T-helper 2 cell (primary cell): Measurements from ENCODE around the gene LDLRAD4.

Source experiments
- DNase-seq, 5 experiments: peaks; one replicate each; pipeline versions ENCODE4 v3.0.0 to v3.0.0-alpha.2; 2012 to 2022

LDLRAD4 gene

GRCh38 chr18:13527256-13527655, 308.7 kb downstream of the LDLRAD4 start:
- DNase-seq, result no peak

- DNase-seq, result no peak
Observed at GRCh38 chr18:13527730-13528129, 309.2 kb downstream of the LDLRAD4 start.

- DNase-seq, result no peak
Observed at GRCh38 chr18:13528739-13529392, 310.3 kb downstream of the LDLRAD4 start.

- DNase-seq, result no peak
Observed at GRCh38 chr18:13530033-13530878, 311.7 kb downstream of the LDLRAD4 start.

GRCh38 chr18:13530879-13531387, 312.4 kb downstream of the LDLRAD4 start:
- peak in 1 of 5 experiments; percentile 34 for DNase-seq

- DNase-seq, result no peak
Observed at GRCh38 chr18:13531681-13532325, 313.2 kb downstream of the LDLRAD4 start.

- no peak for DNase-seq
Observed at GRCh38 chr18:13532406-13533075, 314.0 kb downstream of the LDLRAD4 start.

GRCh38 chr18:13534631-13535030, 316.1 kb downstream of the LDLRAD4 start:
- DNase-seq, result no peak

GRCh38 chr18:13536578-13536977, 318.0 kb downstream of the LDLRAD4 start:
- DNase-seq, result no peak

- DNase-seq, result no peak
Observed at GRCh38 chr18:13537022-13537780, 318.6 kb downstream of the LDLRAD4 start.

- no peak for DNase-seq
Observed at GRCh38 chr18:13538630-13539029, 320.1 kb downstream of the LDLRAD4 start.

- DNase-seq, result peak in 1 of 5 experiments; percentile 30
Observed at GRCh38 chr18:13539050-13539449, 320.5 kb downstream of the LDLRAD4 start.

GRCh38 chr18:13539843-13540476, 321.4 kb downstream of the LDLRAD4 start:
- no peak for DNase-seq

- DNase-seq, result peak in 1 of 5 experiments; percentile 12
Observed at GRCh38 chr18:13540477-13541182, 322.1 kb downstream of the LDLRAD4 start.

GRCh38 chr18:13541621-13542519, 323.3 kb downstream of the LDLRAD4 start:
- no peak for DNase-seq

- DNase-seq, result no peak
Observed at GRCh38 chr18:13542520-13542847, 323.9 kb downstream of the LDLRAD4 start.

- no peak for DNase-seq
Observed at GRCh38 chr18:13543144-13543543, 324.6 kb downstream of the LDLRAD4 start.

GRCh38 chr18:13543811-13544732, 325.5 kb downstream of the LDLRAD4 start:
- no peak for DNase-seq

GRCh38 chr18:13544953-13545352, 326.4 kb downstream of the LDLRAD4 start:
- DNase-seq, result no peak
